Pancreas (tissue), 10 donors: ENCODE data around the gene UBE2F. TPM values are rescaled to one million over a fixed set of nuclear protein-coding genes. Genes with fewer than 3 reads are reported as not detected.
A peak's percentile ranks its signal among the peaks of the same experiment; 100 is the strongest.

ENCODE experiments used
- ATAC-seq, 4 donors: fragments of 200-7000 bp; cut with Tn5 transposase; one replicate each; pipeline versions ENCODE4 v1.8.0 to v1.9.1; 2020; ENCODE audit warnings: mild to moderate bottlenecking in 4 of 4, moderate library complexity in 4 of 4
- DNase-seq, 6 donors: peaks; one replicate each; pipeline ENCODE4 v3.0.0-alpha.2; 2020
- FAIRE-seq: peaks from 2 replicates; lab custom pipeline; 2012; peaks lifted over from hg19 to GRCh38; lab: Jason Lieb, UNC
- H3K27ac ChIP-seq, 4 donors: fragments of 200-600 bp; sonication (generic); 1 replicate in 3 of 4; 2 replicates in 1 of 4; pipeline versions ENCODE4 v1.5.0 to v1.8.0; 2020
- H3K27me3 ChIP-seq, 4 donors: fragments of 200-600 bp; one replicate each; pipeline ENCODE4 v1.8.0; 2021
- H3K36me3 ChIP-seq, 3 donors: fragments of 200-600 bp; sonication (generic) in 1 of 3; one replicate each; pipeline versions ENCODE4 v1.5.0 to v1.8.0; 2020 to 2021
- H3K4me1 ChIP-seq, 3 donors: fragments of 200-600 bp; one replicate each; pipeline ENCODE4 v1.8.0; 2021
- H3K4me3 ChIP-seq, 4 donors: fragments of 200-600 bp; sonication (generic) in 2 of 4; one replicate each; pipeline versions ENCODE4 v1.5.0 to v1.8.0; 2020 to 2021
- H3K9me3 ChIP-seq, 4 donors: fragments of 200-600 bp; one replicate each; pipeline ENCODE4 v1.8.0; 2021
- CTCF ChIP-seq, 4 donors: fragments of 200-600 bp; sonication (generic) in 3 of 4; IDR thresholded peaks; one replicate each; pipeline versions ENCODE4 v1.5.0 to v1.8.0; 2021; ENCODE audit warnings: antibody characterized with exemption in 4 of 4
- WGBS, 2 donors: extraction: QIAGEN DNeasy Blood & Tissue Kit; methylation state at CpG; one replicate each; pipeline ENCODE4 v1.1.7; 2013; 5-methylcytosine and 5-hydroxymethylcytosine counted together
- intact Hi-C, 3 donors: fragments of 100-400 bp; cut with DNase I; formaldehyde crosslinking; loops; one replicate each; pipeline versions ENCODE4 v1.11.1 to v1.14.2; 2022
- polyA plus RNA-seq, 2 donors: library from polyadenylated mRNA; stranded (reverse); fragments of 200-250 nt; gene quantifications; one replicate each; pipeline ENCODE4 v1.2.3, GENCODE V29; 2013
- total RNA-seq, 6 donors: library from RNA; stranded (reverse); fragmentation: NEBNext Ultra II Directional in 4 of 6; extraction: Animal tissue kit (Norgen Biotek cat#: 25700) in 4 of 6; gene quantifications; one replicate each; pipeline versions ENCODE4 v1.2.1 to v1.2.4, GENCODE V29; 2021 to 2023
- donor health status: healthy with polysubstance abuse.
- donor health status: DM: no; HTN: no; CAD: no; lungs with moderate emphysema.
- donor health status: DM: no; HTN: no; CAD: no.
- donor health status: control.
- donor health status: control.
- donor health status: Bipolar disorder and iron deficiency.
- donor health status: DM: yes; HTN: yes; CAD: no.
- donor health status: DM: no; HTN: no; CAD: no.
- donor health status: DM: no; HTN: no; CAD: no.
- donor health status: DM: yes; HTN: yes; CAD: no.

UBE2F gene
- total and polyA plus RNA-seq, 8 donors = 32.4 to 51.7 (median 40.4) TPM

- no peak for FAIRE-seq
- ATAC-seq = no peak
Measured at GRCh38 chr2:238003234-238004031, 36.6 kb downstream of the UBE2F start.

GRCh38 chr2:238004077-238004830 lies 37.4 kb downstream of the UBE2F start:
- DNase-seq (no peak), ATAC-seq (no peak), FAIRE-seq (no peak)
- no peaks in the 10 kb centered on the region for H3K36me3 ChIP-seq
- H3K27ac ChIP-seq = no peak overlapping the region
- H3K4me3 ChIP-seq = no peak overlapping the region
- H3K4me1 ChIP-seq = no peaks in the 10 kb centered on the region
- no peaks in the 10 kb centered on the region for H3K9me3 ChIP-seq
- H3K27me3 ChIP-seq = no peaks in the 10 kb centered on the region
- TF ChIP-seq CTCF (IDR thresholded peaks at IDR 0.05) = no peak
- WGBS, 2 donors = 94 to 95% methylated on average over 3 of the region's 3 CpGs
- intact Hi-C loops = no loop called here

More at GRCh38 chr2:238003234-238004031, 36.6 kb downstream of the UBE2F start:
- H3K27me3 ChIP-seq = no peaks in the 10 kb centered on the region
- intact Hi-C loops = no loop called here
- no peaks in the 10 kb centered on the region for H3K4me1 ChIP-seq
- no peaks in the 10 kb centered on the region for H3K36me3 ChIP-seq
- H3K9me3 ChIP-seq = no peaks in the 10 kb centered on the region
- no peak overlapping the region for H3K4me3 ChIP-seq
- TF ChIP-seq CTCF (IDR thresholded peaks at IDR 0.05) = no peak
- 87 to 92% methylated on average over 7 of the region's 7 CpGs for WGBS, 2 donors
- DNase-seq = no peak
- no peak overlapping the region for H3K27ac ChIP-seq

- no peak for FAIRE-seq
- intact Hi-C loops = no loop called here
- no peak overlapping the region for H3K27ac ChIP-seq
- WGBS, 2 donors = 35 to 42% methylated on average over 1 of the region's 1 CpG
- DNase-seq = no peak
- no peaks in the 10 kb centered on the region for H3K9me3 ChIP-seq
- H3K36me3 ChIP-seq = no peaks in the 10 kb centered on the region
- peak in 1 of 4 donors; percentile 57 for ATAC-seq
- no peaks in the 10 kb centered on the region for H3K27me3 ChIP-seq
- no peak for TF ChIP-seq CTCF (IDR thresholded peaks at IDR 0.05)
- H3K4me3 ChIP-seq = no peak overlapping the region
- H3K4me1 ChIP-seq = no peaks in the 10 kb centered on the region
Measured at GRCh38 chr2:238005528-238005927, 38.7 kb downstream of the UBE2F start.

- FAIRE-seq = no peak
- no peak for ATAC-seq
- Histone ChIP-seq H3K4me1 (no peaks in the 10 kb centered on the region), H3K36me3 (no peaks in the 10 kb centered on the region), H3K27me3 (no peaks in the 10 kb centered on the region), H3K9me3 (no peaks in the 10 kb centered on the region), H3K27ac (no peak overlapping the region), H3K4me3 (no peak overlapping the region)
- TF ChIP-seq CTCF (IDR thresholded peaks at IDR 0.05) = no peak
- intact Hi-C loops = no loop called here
- no peak for DNase-seq
Measured at GRCh38 chr2:238006510-238006909, 39.7 kb downstream of the UBE2F start.
